HS-5 (cell line): ENCODE data around the gene CD163L1.
"Not testable (repeated sequence)": the region's sequence is repeated elsewhere in the genome, so short reads cannot be mapped to it uniquely, and the experiment has no call there.

ENCODE experiments used
- DNase-seq: peaks from one replicate; pipeline ENCODE4 v3.0.0-alpha.2; 2012; ENCODE audit warnings: low read depth

Gene CD163L1

GRCh38 chr12:7404275-7404674 is 39.7 kb downstream of the CD163L1 start:
- no peak for DNase-seq

DNA sequence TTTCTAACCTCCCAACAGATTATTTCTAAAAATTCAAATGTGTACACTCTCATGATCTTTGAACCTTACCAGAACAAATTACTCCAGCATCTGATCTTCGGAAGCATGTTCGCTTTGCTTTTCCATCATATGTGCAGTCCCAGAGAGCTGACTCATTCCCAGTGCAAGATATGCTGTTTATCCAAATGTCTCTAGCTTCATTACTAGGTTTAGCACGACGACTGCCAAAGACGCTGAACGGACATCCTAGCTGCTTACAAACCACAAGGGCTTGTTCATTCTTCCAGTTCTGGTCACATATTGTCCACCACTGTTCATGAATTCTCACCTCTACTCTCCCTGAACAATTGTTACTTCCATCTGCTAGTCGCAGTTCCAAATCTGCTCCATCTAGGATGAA is 40.5 kb downstream of the CD163L1 start:
- no peak for DNase-seq

DNA sequence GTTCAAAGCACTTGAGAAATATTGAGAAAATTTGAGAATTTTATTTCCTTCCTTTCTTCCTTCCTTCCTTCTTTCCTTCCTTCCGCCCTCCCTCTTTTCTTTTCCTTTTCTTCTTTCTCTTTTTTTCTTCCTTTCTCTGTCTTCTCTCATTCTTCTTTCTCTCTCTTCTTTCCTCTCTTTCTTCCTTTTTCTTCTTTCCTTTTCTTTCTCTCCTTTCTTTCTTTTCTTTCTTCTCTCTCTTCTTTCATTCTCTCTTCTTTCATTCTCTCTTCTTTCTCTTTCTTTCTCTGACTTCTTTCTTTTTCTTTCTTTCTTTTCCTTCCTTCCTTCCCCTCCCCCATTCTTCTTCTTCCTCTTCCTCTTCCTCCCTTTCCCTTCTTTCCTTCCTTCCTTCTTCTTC is 44.9 kb downstream of the CD163L1 start:
- DNase-seq, result no peak

DNA sequence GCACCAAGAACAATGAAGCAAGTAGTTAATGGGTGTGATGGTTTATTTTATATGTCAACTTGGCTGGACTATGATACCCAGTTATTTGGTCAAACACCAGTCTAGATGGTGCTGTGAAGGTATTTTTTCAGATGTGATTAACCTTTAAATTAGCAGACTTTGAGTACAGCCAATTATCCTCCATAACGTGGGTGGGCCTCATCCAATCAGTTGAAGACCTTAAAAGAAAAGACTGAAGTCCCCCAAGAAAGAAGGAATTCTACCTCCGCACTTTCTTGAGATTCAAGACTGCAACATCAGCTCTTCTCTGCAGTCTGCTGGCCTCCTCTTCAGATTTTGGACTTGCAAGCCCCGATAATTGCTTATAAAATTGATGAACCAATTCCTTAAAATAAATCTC is 47.5 kb downstream of the CD163L1 start:
- DNase-seq, result no peak

DNA sequence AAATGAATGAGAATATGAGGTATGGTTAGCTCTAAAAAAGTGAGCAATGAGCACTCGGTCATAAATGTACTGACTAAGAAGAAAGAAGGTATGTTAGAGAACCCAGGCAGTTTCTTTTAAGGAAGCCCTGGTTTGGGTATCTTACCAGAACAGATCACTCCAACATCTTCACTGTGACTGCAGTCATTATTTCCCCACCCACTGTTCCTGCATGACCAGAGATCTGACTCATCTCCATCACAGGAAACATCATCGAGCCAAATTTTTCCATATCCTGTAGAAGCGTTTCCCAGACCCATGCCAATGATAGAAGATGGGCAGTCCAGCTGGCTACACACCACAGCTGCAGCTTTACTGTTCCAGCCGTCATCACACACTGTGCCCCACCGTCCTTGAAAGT is 48.0 kb downstream of the CD163L1 start:
- peak; percentile 29 for DNase-seq

DNA sequence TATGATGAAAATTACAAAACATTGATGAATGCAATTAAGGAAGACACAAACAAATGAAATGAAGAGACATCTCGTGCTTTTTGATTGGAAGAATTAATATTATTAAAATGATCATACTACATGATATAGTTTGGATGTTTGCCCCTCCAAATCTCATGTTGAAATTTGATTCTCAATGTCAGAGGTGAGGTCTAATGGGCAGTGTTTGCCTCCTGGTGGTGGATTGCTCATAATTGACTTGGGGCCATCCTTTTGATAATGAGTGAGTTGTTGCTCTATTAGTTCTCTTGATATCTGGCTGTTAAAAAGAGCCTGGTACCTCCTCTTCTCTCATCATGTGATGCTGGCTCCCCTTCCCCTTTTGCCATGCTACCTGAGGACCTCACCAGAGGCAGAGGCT is 56.7 kb downstream of the CD163L1 start:
- no peak for DNase-seq

- DNase-seq, result no peak
Observed at GRCh38 chr12:7383157-7383556, 60.8 kb downstream of the CD163L1 start.

GRCh38 chr12:7376196-7376595 is 67.8 kb downstream of the CD163L1 start:
- peak; percentile 72 for DNase-seq

DNA sequence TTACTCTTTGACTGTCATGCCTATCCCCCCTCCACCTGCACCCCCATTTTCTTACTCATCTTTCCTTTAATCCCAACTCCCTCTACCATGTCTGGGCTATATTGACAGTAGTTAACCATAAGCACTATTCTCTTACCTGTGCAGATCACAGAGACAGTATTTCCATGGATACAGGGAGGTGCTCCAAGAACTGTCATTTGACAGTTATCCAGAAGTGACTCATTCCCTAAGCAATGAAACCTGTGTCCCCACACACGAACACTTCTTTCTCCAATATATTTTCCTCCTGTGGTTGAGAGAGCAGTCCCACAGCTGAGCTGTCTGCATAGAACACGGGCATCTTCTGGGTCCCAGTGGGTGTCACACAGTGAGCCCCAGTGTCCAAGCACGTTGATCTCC is 68.8 kb downstream of the CD163L1 start:
- no peak for DNase-seq

DNA sequence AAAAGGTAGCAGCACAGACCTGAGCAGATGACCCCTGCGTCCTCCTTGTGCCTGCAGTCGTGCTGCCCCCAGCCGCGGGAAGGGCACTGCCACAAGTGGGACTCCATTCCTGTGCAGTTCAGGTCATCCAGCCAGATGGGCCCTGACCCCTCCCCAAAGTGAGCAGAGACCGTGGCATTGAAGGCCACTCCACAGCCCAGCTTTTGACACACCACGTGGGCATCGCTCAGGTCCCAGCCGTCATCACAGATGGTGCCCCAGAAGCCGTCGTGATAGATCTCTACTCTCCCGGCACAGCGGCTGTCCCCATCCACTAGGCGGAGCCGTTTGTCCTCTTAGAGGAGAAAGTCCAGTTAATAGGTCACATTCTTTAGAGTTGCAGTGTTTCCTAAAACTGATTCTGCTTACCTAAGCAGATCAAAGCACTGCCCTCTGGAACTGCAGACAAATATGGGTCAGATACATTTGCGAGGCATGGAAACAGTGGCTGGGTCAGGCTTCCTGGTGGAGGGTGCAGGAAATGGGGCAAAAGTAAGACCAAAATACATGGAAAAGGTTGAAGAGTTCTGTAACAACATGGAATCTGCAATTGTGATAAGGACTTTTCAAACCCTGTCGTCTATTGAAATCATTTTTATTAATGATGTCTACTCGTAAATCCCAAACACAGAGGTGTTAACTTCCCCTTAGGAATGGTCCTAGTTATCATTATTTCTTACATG is 69.4 kb downstream of the CD163L1 start:
- DNase-seq, result no peak

GRCh38 chr12:7373226-7373625 is 70.7 kb downstream of the CD163L1 start:
- no peak for DNase-seq

- DNase-seq, result no peak
Observed at GRCh38 chr12:7369274-7369729, 74.7 kb downstream of the CD163L1 start.

DNA sequence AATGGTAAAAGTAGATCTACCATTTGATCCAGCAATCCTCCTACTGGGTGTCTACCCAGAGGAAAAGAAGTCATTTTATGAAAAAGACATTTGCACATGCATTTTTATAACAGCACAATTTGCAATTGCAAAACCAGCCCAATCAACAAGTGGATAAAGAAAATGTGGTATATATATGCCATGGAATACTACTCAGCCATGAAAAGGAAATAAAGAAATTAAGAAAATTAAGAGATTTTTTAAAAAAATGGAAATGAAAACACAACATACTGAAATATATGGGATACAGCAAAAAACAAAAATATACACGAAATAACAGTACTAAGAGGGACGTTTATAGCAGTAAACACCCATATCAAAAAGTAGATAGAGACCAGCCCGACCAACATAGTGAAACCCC is 81.2 kb downstream of the CD163L1 start:
- DNase-seq, result no peak

DNA sequence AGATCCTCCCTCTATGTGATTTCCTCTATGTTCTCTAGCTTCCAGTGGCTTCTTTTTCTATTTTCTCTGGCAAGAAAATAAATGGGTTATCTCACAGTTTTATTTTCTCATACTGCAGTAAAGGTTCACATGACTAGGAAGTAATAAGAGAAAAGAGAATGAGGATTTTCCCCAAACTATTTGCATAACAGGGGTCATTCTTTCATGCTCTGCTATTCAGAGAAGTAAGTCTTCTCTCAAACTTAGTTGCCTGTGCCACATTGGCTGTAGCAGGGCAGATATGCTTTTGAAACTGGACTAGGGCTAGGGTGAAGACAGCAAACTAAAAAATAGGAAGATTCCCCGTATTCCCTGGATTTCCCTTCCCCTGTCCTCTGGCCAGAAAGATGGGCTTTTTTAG is 82.7 kb downstream of the CD163L1 start:
- DNase-seq, result no peak

GRCh38 chr12:7354529-7354928 is 89.4 kb downstream of the CD163L1 start:
- DNase-seq, result no peak

GRCh38 chr12:7352661-7353060 is 91.3 kb downstream of the CD163L1 start:
- DNase-seq, result no peak

DNA sequence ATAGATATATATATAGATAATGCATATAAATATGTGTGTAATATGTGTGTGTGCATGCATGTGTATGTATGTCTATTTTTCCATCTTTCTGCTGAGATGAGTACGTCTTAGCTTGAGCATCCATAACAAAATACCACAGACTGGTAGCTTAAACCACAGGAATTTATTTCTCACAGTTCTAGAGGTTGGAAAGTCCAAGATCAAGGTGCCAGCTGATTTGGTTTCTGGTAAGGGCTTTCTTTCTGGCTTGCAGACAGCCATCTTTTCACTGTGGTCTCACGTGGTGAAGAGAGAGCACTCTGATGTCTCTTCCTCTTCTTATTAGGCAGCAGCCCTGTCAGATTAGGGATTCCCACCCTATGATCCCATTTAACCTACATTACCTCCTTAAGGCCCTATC is 92.8 kb downstream of the CD163L1 start:
- DNase-seq, result no peak

DNA sequence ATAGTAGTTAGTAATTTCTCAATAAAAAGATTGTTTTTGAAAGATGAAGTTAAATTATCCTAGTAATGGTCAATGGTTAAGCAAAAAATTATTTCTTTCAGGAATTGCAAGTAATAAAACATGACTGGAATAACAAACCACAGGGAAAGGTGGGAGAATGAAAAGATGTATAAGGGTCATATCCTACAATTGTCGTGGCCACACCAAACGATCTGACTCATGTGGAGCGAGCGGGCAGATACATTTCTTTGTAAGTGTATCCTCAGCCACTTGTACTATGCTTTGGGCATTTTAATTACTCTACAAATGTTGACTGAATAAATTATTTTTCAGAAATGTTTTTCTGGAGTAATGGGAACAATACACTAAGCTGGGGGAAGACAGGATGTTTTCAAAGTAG is 94.5 kb downstream of the CD163L1 start:
- no peak for DNase-seq

- DNase-seq, result no peak
Observed at GRCh38 chr12:7346551-7347225, 97.3 kb downstream of the CD163L1 start.

- no peak for DNase-seq
Observed at GRCh38 chr12:7344833-7345606, 98.9 kb downstream of the CD163L1 start.

DNA sequence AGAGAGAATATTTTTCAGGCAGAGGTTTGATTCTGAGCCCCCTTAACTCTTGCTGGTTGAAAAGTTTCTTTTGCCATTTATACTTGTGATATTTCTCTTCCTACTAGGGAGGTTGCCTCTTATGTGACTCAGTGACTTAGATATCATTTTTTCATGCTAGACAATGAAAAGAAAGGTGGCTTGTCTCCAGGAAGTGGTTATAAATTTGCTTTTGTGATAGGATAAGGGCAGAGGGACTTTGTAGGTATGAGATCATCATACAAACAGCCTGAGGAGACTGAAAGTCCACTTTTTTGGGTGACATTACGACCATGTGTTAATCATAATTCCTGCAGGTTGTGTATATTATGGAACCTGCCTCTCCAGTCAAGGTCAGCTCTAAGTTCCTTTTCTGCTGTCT is 104.3 kb downstream of the CD163L1 start:
- no peak for DNase-seq

DNA sequence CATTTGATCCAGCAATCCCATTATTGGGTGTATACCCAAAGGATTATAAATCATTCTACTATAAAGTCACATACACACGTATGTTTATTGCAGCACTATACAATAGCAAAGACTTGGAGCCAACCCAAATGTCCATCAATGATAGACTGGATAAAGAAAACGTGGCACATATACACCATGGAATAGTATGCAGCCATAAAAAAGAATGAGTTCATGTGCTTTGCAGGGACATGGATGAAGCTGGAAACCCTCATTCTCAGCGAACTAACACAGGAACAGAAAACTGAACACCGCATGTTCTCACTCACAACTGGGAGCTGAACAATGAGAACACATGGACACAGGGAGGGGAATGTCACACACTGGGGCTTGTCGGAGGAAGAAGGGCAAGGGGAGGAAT is 106.2 kb downstream of the CD163L1 start:
- not testable (repeated sequence) for DNase-seq

- DNase-seq, result no peak
Observed at GRCh38 chr12:7327918-7328317, 116.0 kb downstream of the CD163L1 start.
